Transverse colon (tissue), 4 donors: ENCODE results near the gene ANKRD24. TPM values are rescaled to one million over a fixed set of nuclear protein-coding genes. Genes with fewer than 3 reads are reported as not detected.

Experiments
- DNase-seq: peaks from one replicate; pipeline ENCODE4 v3.0.0-alpha.2; 2019
- H3K27ac ChIP-seq, 4 donors: fragments of 200-600 bp; sonication (generic); 2 replicates each; pipeline ENCODE4 v1.5.1; 2016 to 2018; ENCODE audit warnings: inconsistent platforms in 4 of 4
- H3K27me3 ChIP-seq: fragments of 200-600 bp; sonication (generic); 2 replicates; pipeline ENCODE4 v1.5.1; 2017; ENCODE audit warnings: inconsistent platforms
- H3K36me3 ChIP-seq, 4 donors: fragments of 200-600 bp; sonication (generic); 2 replicates each; pipeline ENCODE4 v1.5.1; 2017 to 2019; ENCODE audit warnings: inconsistent platforms in 4 of 4
- H3K4me1 ChIP-seq, 4 donors: fragments of 200-600 bp; sonication (generic); 2 replicates each; pipeline ENCODE4 v1.5.1; 2017 to 2020; ENCODE audit warnings: inconsistent platforms in 4 of 4
- H3K4me3 ChIP-seq, 4 donors: fragments of 200-600 bp; sonication (generic); 1 replicate in 1 of 4; 2 replicates in 3 of 4; pipeline versions ENCODE4 v1.5.1 to v1.6.1; 2017 to 2019; ENCODE audit warnings: inconsistent platforms in 4 of 4
- H3K9me3 ChIP-seq, 2 donors: fragments of 200-600 bp; sonication (generic); 2 replicates each; pipeline ENCODE4 v1.5.1; 2017 to 2019; ENCODE audit warnings: inconsistent platforms in 2 of 2
- CTCF ChIP-seq, 5 experiments: fragments of 200-600 bp in 3 of 5; fragments of 450-650 bp in 2 of 5; sonication (generic) in 3 of 5; IDR thresholded peaks; 1 replicate in 2 of 5; 2 replicates in 3 of 5; pipeline ENCODE4 v1.5.1; 2016 to 2017; ENCODE audit warnings: antibody characterized with exemption in 5 of 5, inconsistent platforms in 3 of 5, mild to moderate bottlenecking in 2 of 5, moderate library complexity in 1 of 5
- EP300 ChIP-seq: sonication (generic); formaldehyde crosslinking; IDR thresholded peaks from one replicate; pipeline ENCODE4 v1.6.1; 2017; ENCODE audit warnings: antibody characterized with exemption, low read depth
- POLR2A ChIP-seq: fragments of 450-650 bp; IDR thresholded peaks from one replicate; pipeline ENCODE4 v1.6.1; 2016; ENCODE audit warnings: antibody characterized with exemption, mild to moderate bottlenecking, moderate library complexity
- POLR2AphosphoS5 ChIP-seq, 3 donors: sonication (generic); formaldehyde crosslinking; IDR thresholded peaks; one replicate each; pipeline ENCODE4 v1.6.1; 2016; ENCODE audit warnings: antibody characterized with exemption in 3 of 3
- WGBS, 2 donors: methylation state at CpG; one replicate each; pipeline ENCODE4 v1.1.5; 2018; ENCODE audit warnings: low coverage in 1 of 2; 5-methylcytosine and 5-hydroxymethylcytosine counted together
- in situ Hi-C, 4 donors: fragments of 200-750 bp; cut with MboI; loops; one replicate each; pipeline versions ENCODE4 v1.15.0 to v1.15.1; 2017; ENCODE audit warnings: low sequenced_read_pairs in 3 of 4, low pct_ligation_motif_present in 1 of 4, low pct_unique_long_range_greater_than_20kb in 1 of 4
- intact Hi-C: fragments of 100-400 bp; cut with DNase I; formaldehyde crosslinking; loops from one replicate; pipeline ENCODE4 v1.15.1; 2023; ENCODE audit warnings: low total_unique reads
- total RNA-seq, 4 donors: library from RNA; depleted of rRNA; stranded (reverse); fragments of >200 nt; gene quantifications; one replicate each; pipeline ENCODE4 v1.1.0, GENCODE V29; 2016

ANKRD24 gene
- total RNA-seq, 4 donors from 2014 or later, result 1.2 to 6.4 (median 2.1) TPM

- no peak overlapping the region for H3K27ac ChIP-seq
- H3K36me3 ChIP-seq, result no peaks in the 10 kb centered on the region
- peaks cover 17% of the 10 kb centered on the region for H3K27me3 ChIP-seq
- intact Hi-C loops, result no loop called here
- no peak overlapping the region for H3K4me3 ChIP-seq
- H3K4me1 ChIP-seq, result no peaks in the 10 kb centered on the region
- WGBS, 2 donors, result 70 to 94% methylated on average over 5 to 15 of the region's 15 CpGs
- TF ChIP-seq CTCF (IDR thresholded peaks at IDR 0.05) (no peak), EP300 (no peak), POLR2A (no peak), POLR2AphosphoS5 (IDR thresholded peaks at IDR 0.05) (no peak)
- H3K9me3 ChIP-seq, result no peaks in the 10 kb centered on the region
- in situ Hi-C loops, result loop anchor here in 1 of 4 donors (25.0 kb wide), 1 partner anchor 373 kb away; no protein-coding TSS in a partner anchor
- no peak for DNase-seq
Observed at GRCh38 chr19:4210166-4210731, 27.8 kb downstream of the ANKRD24 start.

DNA sequence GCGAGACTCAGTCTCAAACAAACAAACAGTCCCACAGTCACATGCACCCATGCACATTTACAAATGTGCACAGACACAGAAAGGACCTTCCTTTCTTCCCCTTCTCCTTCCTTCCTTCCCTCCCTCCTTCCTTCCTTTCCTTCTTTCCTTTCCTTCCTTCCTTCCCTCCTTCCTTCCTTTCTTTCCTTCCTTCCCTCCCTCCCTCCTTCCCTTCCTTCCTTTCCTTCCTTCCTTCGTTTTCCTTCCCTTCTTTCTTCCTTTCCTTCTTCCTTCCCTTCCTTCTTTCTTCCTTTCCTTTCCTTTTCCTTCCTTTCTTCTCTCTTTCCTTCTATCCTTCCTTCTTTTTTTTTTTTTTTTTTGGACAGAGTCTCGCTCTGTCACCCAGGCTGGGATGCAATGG is 30.6 kb downstream of the ANKRD24 start:
- Histone ChIP-seq H3K9me3 (no peaks in the 10 kb centered on the region), H3K4me1 (no peaks in the 10 kb centered on the region), H3K4me3 (no peak overlapping the region), H3K27me3 (peaks cover 10% of the 10 kb centered on the region), H3K27ac (no peak overlapping the region), H3K36me3 (no peaks in the 10 kb centered on the region)
- in situ Hi-C loops, result loop anchor here in 1 of 4 donors (25.0 kb wide), 1 partner anchor 376 kb away; no protein-coding TSS in a partner anchor
- DNase-seq, result no peak
- no peak for TF ChIP-seq POLR2AphosphoS5 (IDR thresholded peaks at IDR 0.05)
- TF ChIP-seq CTCF (IDR thresholded peaks at IDR 0.05), result no peak
- TF ChIP-seq POLR2A, result no peak
- no peak for TF ChIP-seq EP300
- 33 to 68% methylated on average over 1 to 3 of the region's 3 CpGs for WGBS, 2 donors
- intact Hi-C loops, result no loop called here

- Histone ChIP-seq H3K4me3 (no peak overlapping the region), H3K36me3 (no peaks in the 10 kb centered on the region), H3K27me3 (peaks cover 10% of the 10 kb centered on the region), H3K27ac (no peak overlapping the region), H3K4me1 (no peaks in the 10 kb centered on the region), H3K9me3 (no peaks in the 10 kb centered on the region)
- TF ChIP-seq EP300, result no peak
- TF ChIP-seq POLR2A, result no peak
- no peak for DNase-seq
- 13 to 57% methylated on average over 2 to 10 of the region's 10 CpGs for WGBS, 2 donors
- in situ Hi-C loops (loop anchor here in 1 of 4 donors (25.0 kb wide), 1 partner anchor 379 kb away; no protein-coding TSS in a partner anchor), intact Hi-C loops (no loop called here)
Observed at GRCh38 chr19:4215807-4216206, 33.3 kb downstream of the ANKRD24 start.

DNA sequence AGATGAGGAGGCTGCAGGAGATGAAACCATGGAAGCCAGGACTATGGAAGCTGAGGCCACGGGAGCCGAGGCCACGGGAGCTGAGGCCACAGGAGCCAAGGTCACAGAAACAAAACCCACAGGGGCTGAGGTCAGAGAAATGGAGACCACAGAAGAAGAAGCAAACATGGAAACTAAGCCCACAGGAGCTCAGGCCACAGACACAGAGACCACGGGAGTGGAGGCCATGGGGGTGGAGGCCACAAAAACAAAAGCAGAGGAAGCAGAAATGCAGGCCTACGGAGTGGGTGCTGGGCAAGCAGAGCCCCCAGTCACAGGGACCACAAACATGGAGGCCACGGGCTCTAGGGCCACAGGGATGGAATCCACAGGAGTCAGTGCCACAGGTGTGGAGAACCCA is 34.4 kb downstream of the ANKRD24 start:
- 74 to 89% methylated on average over 3 to 6 of the region's 6 CpGs for WGBS, 2 donors
- peaks cover 6% of the 10 kb centered on the region for H3K27me3 ChIP-seq
- H3K4me3 ChIP-seq, result no peak overlapping the region
- H3K27ac ChIP-seq, result no peak overlapping the region
- intact Hi-C loops (no loop called here), in situ Hi-C loops (loop anchor here in 1 of 4 donors (25.0 kb wide), 1 partner anchor 380 kb away; no protein-coding TSS in a partner anchor)
- H3K9me3 ChIP-seq, result no peaks in the 10 kb centered on the region
- no peak for TF ChIP-seq EP300
- TF ChIP-seq POLR2AphosphoS5 (IDR thresholded peaks at IDR 0.05), result no peak
- no peak for TF ChIP-seq POLR2A
- TF ChIP-seq CTCF (IDR thresholded peaks at IDR 0.05), result no peak
- H3K4me1 ChIP-seq, result no peaks in the 10 kb centered on the region
- DNase-seq, result no peak
- no peaks in the 10 kb centered on the region for H3K36me3 ChIP-seq
